HG03159 (cell line): Measurements from ENCODE around the gene FAM13A.

Source experiments
- ATAC-seq: cut with Tn5 transposase; IDR thresholded peaks from one replicate; pipeline ENCODE4 v1.9.1; 2021; ENCODE audit warnings: mild to moderate bottlenecking, moderate library complexity; ENCODE audit not compliant: unreplicated experiment

FAM13A gene

DNA sequence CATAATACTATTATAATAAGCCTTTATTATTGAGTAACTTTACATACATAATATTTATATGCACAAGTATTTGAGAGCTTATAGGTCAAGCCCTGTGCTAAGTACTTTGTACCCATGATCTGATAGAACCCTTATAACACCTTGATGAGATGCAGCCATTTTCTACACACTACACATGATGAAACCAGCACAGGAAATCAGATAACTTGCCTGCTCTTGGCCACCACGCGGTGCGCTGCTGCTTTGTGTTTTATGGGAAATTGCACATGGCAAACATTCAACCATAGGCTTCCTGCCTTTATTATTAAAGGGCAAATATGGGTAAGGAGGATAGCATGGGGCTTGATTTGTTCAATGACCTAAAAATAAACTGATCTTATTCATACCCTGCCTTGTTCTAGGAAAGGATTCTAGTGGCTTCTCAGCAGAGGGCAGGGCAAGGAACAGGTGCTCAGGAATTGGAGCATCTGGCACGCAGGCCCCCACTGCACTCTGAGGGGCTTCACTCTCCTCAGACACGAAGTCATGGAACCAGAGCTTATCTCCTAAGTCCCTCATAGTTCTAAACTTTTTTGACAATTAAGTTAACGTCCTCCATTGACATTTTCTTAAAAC, 327.7 kb downstream of the FAM13A start:
- no peak for ATAC-seq

DNA sequence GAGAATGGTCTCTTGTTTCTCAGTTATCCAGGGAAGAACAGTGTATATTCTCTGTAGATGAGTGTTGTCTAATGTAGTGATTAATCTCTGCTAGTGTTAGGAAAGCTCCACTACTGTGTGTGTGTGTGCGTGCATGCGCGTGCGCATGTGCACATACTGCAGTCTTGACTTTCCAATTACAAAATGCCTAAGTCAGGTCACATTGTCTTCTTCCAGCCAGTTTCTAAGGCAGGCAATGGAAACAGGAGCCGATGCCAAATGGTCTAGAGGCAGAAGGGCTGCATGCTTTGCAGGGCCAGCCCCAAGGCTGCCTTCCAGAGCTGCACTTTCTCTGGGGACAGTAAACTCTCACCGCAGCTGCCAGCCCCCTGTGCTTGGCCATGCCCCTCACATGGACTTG, 328.8 kb downstream of the FAM13A start:
- no peak for ATAC-seq

DNA sequence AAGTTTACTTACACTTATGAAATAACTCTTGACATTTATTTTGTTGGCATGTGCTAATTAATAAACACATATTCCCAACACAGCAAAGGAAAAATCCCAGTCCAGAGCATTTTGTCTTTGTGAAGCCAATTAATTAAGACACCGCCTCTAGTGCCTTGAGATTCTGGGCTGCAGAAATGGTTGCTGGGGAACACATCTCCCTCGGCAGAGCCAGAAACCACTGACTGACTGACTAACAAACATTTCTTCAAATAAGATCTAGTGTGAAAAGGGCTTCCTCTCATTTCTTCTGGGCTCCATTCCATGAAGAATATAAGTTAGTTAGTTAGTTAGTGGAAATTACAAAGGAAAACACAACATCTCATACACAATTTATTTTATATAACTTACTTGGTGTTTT, 331.0 kb downstream of the FAM13A start:
- no peak for ATAC-seq

DNA sequence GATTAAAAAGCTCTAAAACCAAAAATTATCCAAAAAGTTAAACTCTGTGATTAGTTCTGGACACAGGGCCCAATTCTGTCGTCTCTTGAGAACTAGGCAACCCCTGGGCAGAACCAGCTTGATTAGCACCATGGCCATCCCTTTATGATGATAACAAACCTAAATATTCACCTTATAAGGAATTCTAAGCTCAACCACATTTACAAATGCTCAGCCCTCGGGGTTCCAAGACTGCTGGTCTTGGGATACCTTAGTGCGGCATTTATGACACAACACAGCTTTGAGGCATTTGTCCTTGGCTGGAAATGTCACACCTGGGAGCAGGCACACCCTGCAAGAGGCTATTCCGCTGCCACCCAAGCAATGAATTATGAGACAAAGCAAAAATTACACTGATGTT, 331.8 kb downstream of the FAM13A start:
- no peak for ATAC-seq

DNA sequence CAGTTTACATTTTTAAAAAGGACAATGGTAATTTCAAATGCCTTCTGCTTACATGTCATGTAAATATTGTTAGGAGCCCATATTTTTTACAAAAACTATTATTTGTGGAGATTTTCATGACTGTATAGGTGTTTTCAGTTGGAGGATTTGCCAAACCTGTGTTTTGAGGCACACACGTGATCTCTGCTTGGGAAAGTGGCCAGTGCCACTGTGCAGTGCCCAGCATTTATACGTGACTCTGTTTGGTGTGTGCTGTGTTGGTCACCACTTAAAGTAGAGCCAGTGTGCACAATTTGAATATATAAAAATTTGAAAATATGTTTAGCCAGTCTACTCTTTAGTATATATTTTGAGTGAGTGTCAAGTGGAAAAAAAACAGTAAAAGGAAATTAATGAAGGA, 332.6 kb downstream of the FAM13A start:
- no peak for ATAC-seq

DNA sequence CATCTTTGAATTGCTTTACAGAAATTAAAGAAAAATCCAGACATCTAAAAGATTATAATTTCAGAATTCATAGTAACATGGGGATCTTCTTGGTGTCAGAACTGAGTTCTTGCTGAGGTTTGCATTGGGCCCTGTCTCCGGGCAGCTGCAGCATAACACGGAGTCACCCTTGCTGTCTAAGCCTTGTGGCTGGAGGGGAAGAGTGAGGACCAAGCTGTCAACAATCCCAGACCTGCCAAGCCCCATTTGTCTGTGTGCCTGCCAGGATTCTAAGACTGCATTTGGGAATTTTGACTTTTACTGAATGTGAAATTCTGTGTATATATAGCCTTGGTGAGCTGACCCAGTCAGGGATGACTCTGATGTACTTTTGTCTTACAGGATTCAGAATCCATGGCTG, 334.2 kb downstream of the FAM13A start:
- ATAC-seq, result no peak

DNA sequence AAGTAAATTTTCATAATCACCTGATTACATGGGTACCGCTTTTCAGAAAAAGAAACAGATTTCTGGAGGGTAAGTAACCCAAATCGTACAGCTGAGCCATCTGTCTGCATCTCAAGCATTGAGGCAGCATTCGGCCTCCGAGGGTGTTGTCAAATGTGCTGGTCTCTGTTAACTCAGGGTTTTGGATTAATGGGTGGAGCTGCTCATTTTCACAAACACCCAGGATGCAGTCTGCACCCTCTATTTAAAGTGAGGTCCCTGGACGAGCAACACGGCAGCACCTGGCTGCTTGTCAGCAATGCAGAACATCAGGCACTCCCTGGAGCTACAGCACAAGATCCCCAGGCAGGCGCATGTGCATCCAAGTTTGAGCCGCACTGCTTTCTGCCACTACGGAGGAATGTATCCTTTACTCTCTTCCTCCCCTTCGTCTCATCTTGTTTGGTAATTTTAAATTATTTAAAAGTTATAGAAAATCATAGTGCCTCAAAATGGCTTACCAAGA, 334.7 kb downstream of the FAM13A start:
- no peak for ATAC-seq

DNA sequence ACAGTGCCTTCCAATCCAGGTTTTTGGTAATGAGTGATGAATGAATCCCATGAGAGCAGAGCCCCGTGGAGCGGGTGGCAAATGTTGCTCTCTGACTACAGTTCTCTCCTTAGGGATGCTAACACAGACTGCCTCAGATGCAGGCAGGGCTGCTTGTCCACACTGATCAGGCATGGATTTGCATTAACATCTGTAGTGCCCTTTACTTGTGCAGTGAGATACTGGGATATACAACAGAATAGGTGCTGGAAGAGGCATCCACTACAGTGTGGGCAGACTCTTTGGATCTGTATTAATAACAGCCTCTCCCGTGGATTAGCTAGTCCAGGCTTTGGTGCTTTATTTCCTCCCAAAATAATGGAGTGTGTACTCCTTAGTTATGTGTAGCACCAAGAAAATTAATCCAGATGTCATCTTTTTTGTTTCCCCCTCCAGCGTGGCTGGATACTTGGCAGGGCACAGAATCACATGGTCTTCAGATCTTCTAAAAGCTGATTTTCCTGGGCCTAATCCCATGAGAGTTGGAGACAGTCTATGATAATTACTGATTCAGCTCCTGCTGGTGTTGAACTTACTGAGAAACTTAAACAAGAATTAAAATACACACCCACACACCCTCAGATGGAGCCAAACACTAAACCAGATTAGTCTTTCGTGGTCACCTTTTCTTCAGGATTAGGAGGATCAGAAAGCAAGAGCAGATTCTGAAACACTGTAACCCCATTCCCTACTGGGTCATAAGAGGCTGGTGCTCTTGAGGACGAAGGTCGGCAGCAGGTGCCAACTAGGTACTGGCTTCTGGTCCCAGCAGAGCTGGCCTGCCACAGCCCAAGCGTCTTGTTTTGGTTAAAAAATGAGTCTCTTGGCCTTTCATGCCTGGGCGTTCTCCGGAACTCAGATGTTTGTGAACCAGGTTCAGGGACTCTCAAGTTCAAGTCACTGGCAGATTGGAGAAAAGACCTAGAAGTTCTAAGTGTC, 336.2 kb downstream of the FAM13A start:
- no peak for ATAC-seq

DNA sequence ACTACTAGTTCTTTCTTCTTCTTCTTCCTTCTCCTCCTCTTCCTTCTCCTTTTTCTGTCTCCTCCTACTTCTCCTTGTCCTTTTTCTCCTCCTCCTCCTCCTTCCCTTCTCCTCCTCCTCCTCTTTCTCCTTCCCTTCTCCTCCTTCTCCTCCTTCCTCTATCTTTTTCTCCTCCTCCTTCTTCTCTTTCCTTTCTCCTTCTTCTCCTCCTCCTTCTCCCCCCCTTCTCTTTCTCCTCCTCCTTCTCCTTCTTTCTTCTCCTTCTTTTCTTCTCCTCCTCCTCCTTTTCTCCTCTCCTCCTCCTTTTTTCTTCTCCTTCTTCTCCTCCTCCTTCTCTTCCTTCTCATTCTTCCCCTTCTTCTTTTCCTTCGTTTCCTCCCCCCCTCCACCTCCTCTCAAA, 337.6 kb downstream of the FAM13A start:
- no peak for ATAC-seq

DNA sequence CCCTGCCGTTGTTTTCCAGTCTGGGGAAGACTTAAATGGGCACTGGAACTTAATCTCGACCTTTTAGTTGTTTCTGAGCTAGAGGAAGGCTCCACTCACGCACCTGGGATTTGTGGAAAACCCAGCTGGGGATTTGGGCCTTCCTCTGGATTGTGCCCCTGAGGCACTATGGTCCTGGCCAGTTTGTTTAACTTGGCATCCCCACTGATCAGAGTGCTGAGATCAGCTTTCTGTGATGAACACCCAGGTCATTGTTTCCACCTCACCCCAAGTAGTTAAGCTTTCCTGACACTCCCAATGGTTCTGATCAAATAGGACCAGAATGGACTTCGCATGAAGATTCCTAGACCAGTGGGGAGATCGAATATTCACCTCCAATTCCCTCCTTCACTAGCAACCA, 338.9 kb downstream of the FAM13A start:
- ATAC-seq, result no peak

DNA sequence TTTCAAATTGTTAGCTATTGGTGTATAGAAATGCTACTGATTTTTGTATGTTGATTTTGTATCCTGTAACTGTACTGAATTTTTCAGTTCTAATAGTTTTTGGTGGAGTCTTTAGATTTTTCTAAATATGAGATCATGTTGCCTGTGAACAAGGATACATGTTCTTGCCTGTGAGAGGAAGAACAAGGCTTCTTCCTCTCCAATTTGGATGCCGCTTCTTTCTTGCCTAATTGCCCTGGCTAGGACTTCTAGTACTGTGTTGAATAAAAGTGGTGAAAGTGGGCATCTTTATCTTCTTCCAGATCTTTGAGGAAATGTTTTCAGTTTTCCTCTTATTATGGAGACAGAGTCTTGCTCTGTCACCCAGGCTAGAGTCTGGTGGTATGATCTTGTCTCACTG, 343.2 kb downstream of the FAM13A start:
- ATAC-seq, result no peak

DNA sequence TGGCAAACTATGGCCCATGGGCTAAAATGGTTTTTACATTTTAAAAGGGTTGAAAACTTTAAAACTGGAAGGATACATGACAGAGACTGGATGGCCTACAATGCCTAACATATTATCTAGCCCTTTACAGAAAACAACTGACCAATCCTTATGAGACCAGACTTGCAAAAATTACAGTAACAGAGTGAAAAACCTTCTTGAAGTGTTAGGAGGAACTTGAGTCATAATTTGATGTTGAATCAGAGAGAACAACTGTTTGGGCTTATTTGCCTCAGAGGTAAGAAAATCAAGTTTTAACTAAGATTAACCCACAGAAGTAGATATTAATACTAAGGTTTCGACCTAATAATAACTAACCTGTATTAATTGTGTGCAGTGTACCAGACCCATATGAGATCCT, 347.0 kb downstream of the FAM13A start:
- no peak for ATAC-seq

DNA sequence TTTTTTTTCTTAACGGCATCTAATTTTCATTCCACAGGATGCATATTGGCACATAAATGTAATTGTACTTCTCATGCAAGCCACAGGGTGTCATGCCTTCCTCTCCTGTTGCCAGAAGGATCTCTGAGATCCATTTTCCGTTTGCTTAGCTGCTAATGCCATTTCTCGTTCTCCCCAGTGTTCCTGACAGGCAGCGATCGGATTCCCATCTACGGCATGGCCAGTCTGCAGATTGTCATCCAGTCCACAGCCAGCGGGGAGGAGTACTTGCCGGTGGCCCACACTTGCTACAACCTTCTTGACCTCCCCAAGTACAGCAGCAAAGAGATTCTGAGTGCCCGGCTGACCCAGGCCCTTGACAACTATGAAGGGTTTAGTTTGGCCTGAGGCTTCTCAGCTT, 350.4 kb downstream of the FAM13A start:
- no peak for ATAC-seq

DNA sequence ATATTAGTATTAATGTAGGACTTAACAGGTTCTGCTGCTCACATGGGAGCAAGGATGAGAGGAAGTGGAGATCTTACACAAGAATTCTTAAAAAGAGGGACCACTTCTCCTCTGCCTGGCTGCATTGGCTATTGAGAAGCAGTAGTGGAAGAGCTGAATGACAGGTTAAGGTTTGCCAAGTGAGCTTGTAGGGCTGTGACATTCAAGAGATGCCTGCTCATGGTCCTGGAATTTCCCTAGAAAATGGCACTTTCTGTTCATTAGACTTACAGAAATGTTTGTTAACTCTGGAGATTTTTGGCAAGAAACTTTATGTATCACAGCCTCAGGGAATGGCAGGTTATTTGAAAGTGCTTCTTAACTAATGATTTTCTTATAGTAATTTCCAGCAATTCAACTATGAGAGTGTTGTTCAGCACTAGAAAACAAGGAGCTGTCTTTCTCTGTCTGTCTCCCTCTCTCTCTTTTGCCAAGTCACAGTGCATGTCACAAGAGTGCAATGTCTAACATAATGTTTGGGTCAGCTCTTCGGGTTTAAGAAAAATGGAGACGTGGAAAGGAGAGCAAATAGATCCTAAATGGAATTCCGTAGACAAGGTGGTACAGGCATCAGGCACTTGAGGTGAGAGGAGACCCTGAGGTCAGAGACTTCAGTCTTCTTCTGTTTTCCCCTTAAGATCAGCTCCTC, 351.0 kb downstream of the FAM13A start:
- ATAC-seq, result no peak

DNA sequence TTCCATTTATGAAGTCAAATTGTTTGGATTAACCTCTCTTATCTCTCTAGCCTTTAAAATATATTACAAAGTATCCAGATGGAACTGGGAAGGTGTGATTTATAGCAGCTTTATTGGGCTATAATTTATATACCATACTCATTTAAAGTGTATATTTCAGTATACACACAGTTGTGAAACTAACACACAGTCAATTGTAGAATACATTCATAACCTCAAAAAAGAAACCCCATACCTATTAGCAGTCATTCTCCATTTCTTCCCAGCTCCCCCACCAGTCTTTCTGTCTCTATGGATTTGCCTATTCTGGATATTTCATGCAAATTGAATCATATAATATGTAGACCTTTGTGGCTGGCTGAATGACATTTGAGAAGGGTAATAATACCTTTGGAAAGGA, 351.8 kb downstream of the FAM13A start:
- ATAC-seq, result no peak

DNA sequence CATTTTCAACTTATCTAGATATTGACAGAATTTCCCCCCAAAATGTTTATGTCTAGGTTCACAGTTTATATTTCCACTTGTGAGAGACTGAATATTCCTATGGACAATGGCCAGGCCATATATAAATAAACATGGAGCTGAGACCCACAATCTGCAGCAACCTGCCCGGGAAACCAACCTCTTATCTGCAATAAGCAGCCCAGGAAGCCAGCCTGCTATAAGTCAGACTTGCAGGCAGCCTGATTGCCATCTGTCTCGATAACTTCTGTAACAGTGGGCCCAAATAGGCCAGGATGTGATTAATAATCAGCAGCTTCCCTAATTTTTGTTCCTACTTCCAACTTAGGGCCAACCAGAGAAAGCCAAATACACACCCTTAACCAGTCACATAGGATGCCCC, 354.2 kb downstream of the FAM13A start:
- no peak for ATAC-seq

DNA sequence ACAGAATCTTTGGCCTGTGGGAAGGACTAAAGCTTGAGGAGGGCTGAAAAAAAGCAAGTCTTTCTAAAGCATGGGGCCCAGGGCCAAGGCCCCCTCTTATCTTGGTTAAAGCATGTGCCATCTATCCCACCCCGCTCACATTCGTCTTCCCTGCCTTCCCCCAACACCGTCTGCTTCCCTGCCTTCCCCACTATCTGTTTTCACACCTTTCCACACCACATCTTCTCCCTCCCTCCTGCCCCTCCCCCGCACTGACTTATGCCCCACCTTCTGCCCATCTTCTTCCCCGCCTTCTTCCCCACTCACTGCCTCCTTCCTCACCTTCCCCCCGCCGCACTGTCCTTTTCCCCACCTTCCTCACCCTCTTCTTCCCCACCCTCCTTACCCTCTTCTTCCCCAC, 358.5 kb downstream of the FAM13A start:
- ATAC-seq, result no peak

DNA sequence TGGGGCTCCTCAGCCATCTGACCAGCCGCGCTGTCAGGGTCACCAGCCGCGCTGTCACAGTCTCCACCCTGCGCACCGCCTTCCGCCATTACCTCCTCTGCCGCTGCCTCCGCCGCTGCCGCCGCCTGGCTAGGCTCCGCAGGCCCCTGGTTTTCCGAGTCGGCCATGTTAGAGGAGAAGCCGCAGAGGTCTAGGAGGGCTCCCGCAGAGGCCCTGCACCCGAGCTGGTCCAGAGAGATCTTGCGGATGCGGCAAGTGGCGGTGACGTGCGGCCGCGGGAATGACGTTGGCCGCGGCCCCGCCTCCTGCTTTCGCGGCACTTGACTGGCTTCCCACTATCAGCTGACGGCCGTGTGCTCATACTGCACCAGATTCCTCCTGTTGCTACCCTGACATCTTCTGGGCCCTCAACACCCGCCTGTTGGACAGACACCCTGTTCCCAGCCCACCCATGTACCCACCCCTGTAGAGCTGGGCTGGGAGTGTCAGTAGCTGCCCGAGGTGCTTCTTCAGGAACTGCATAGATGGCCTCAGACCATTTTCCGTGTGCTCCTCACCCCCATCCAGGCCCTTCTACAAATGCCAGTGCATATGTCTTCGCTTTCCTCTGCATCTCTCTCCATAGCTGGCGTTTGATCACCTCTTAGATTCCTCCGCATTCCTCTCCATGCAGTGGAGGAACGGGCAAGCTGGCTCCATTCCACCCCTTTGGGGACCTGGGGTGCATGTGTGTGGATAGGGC, 359.2 kb downstream of the FAM13A start, which contains the start of gene NAP1L5:
Gene NAP1L5, minus strand, starts transcription at position 242 of the 742 bp plus-strand sequence. Its CDS starts 75 bp downstream, at position 167.
- peak; percentile 92 for ATAC-seq

DNA sequence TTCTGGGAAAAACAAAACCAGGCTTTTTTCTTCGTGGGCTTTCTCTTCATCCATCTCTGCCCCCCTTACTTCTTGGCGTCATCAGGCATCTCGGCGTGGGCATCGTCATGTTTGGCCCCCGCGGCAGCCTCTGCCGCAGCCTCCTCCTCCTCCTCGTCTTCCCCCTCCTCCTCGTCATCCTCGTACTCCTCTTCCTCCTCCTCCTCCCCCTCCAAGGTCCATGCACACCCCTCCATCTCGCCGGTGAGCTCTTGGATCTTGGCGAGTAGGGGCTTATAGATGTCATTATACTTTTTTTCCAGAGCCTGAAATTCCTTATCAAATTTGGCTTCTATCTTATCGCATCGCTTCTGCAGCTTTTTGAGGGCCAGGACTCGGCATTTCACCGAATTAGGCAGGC, 359.8 kb downstream of the FAM13A start:
- no peak for ATAC-seq

DNA sequence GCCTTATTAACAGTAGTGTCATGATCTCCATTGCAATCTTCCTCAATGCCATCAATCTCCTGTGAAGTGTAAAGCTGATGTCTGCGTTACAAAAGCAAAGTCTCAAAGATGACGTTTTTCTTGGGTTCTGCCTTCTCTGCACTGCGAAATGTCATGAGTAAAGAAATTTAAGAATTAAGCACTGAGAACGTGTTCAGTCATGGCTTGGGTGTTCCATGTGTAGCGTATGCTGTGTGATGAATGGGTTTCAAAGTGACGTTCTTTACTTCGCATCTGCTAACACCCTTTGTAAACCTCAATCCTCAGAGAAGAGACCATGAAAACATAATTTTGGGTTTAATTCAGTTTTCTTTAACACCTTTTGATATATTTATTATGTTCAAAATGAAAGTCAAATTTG, 360.4 kb downstream of the FAM13A start:
- ATAC-seq, result no peak

DNA sequence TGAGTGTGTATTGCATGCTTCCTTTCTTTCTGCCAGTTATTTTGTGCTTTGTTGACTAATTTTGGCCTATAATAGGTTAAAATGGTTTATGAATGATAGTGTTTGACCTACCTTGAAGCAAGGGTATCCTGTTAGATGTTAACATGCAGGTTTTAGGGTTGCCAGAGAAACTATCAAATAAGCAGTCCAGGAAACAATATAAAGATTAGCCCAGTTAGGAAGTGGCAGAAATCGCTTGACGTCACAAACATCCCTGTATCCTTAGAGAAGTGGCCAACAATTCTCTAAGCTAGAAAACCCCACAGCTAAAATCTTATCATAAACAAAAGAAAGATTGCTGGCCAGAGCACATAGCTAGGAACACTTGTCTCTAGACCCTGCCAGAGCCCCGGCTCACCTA, 363.2 kb downstream of the FAM13A start:
- ATAC-seq, result no peak
